ENCODE measurements around the gene NR2E3.

DNA sequence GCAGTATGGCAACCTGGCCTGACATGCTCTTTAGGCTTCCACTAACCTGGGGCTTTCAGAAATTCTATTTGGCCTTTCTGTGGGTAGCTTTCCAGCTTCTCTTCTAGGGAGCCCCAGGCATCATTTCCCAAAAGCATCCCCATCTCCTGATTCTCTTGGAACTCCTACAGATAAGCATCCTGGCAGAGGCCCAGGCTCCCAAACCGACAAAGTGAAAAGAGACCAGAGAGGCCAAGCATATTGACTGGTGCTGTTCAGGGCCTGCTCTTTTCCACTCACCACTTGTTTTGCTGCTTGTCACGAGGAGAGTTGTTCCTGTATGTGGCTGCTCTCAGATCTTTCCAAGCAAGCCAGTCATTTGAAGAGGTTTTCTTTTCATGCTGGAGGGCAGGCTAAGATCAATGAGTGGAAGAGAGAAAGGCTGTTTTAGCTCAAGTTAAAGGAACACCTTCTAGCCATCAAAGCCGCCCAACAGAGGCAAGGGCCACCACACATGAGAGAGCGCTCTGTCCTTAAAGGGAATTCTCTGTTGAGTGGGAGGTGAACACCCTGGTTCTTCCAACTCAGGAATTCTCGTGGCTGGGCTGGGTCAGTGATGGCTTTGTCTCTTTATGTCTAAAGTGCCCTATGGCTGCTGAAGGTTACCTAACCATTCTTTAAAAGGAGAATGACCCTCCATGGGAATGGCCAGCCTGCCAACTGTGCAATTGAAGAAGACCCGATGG is 31.1 kb upstream of the NR2E3 start:
- TF ChIP-seq, protein P1, sequence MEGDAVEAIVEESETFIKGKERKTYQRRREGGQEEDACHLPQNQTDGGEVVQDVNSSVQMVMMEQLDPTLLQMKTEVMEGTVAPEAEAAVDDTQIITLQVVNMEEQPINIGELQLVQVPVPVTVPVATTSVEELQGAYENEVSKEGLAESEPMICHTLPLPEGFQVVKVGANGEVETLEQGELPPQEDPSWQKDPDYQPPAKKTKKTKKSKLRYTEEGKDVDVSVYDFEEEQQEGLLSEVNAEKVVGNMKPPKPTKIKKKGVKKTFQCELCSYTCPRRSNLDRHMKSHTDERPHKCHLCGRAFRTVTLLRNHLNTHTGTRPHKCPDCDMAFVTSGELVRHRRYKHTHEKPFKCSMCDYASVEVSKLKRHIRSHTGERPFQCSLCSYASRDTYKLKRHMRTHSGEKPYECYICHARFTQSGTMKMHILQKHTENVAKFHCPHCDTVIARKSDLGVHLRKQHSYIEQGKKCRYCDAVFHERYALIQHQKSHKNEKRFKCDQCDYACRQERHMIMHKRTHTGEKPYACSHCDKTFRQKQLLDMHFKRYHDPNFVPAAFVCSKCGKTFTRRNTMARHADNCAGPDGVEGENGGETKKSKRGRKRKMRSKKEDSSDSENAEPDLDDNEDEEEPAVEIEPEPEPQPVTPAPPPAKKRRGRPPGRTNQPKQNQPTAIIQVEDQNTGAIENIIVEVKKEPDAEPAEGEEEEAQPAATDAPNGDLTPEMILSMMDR (conservative IDR thresholded peaks at IDR 0.05 in 1 of 2, IDR thresholded peaks at IDR 0.05 in 1 of 2; ENCODE audit: extremely low read depth in 1 of 2, insufficient read depth in 1 of 2, low read depth in 1 of 2, low read length in 2 of 2): no peak
- TF ChIP-seq EZH2 (IDR thresholded peaks at IDR 0.05; ENCODE audit: borderline replicate concordance, low read length): no peak

Measured in mammary epithelial cell (primary cell).